Suprapubic skin (tissue), 3 donors: ENCODE measurements around the gene UFSP2.

ENCODE experiments used
- CTCF ChIP-seq, 2 donors: fragments of 200-600 bp in 1 of 2; fragments of 450-650 bp in 1 of 2; sonication (generic) in 1 of 2; IDR thresholded peaks; one replicate each; pipeline ENCODE4 v1.5.1; 2016 to 2019; ENCODE audit warnings: antibody characterized with exemption in 2 of 2, mild to moderate bottlenecking in 1 of 2, moderate library complexity in 1 of 2
- POLR2A ChIP-seq, 2 donors: fragments of 450-650 bp; IDR thresholded peaks; one replicate each; pipeline ENCODE4 v1.6.1; 2017; ENCODE audit warnings: antibody characterized with exemption in 2 of 2, mild to moderate bottlenecking in 2 of 2, moderate library complexity in 2 of 2

GRCh38 chr4:185404031-185404430 is 21.7 kb downstream of the UFSP2 start:
- TF ChIP-seq POLR2A (IDR thresholded peaks at IDR 0.05): no peak
- no peak for TF ChIP-seq CTCF (IDR thresholded peaks at IDR 0.05)
